Epithelial cell of proximal tubule (primary cell): ENCODE results near the gene NMT2. TPM values are rescaled to one million over a fixed set of nuclear protein-coding genes. Genes with fewer than 3 reads are reported as not detected.

Source experiments
- DNase-seq: peaks from one replicate; pipeline ENCODE4 v3.0.0-alpha.2; 2011; ENCODE audit warnings: low read depth
- H3K4me3 ChIP-seq: 2 replicates; pipeline ENCODE4 v1.5.1; 2011; ENCODE audit warnings: low read depth, mild to moderate bottlenecking, low read length
- total RNA-seq: library from RNA; depleted of rRNA; stranded (reverse); fragments of >200 nt; gene quantifications from 2 replicates; pipeline ENCODE4 v1.2.3, GENCODE V29; 2015
- TF ChIP-seq, protein P1 (sequence below): conservative IDR thresholded peaks from 2 replicates; pipeline ENCODE4 v1.5.1; 2012; ENCODE audit warnings: low read depth, mild to moderate bottlenecking, low read length

Gene NMT2
- total RNA-seq, result 28.5 and 31.0 TPM in 2 replicates

DNA sequence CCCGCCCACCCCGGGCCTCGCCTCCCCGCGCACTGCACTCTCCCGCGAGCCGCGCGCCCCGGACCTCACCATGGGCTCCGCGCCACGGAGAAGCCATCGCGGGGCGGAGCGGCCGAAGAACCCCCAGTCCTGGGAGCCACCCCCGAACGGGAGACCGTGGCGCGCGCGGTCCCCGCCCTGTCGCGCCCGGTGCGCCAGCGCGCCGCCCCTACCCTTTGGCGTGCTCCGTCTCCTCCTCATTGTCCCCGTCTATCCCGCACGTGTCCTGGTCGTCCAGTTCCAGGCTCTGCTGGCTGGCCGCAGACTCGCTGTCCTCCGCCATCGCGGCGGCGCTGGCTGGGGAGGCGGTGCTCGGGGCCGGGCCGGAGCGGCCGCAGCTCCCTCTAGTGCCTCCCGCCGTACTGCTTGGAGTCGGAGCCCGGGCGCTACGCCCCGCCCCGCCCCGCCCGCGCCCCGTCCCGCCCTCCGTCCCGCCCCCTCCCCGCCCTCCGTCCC is at the start of gene NMT2:
TSS of gene NMT2 (minus strand) at position 403 of the 495 bp plus-strand sequence. CDS start at position 322, 81 bp downstream.
- TF ChIP-seq, protein P1, sequence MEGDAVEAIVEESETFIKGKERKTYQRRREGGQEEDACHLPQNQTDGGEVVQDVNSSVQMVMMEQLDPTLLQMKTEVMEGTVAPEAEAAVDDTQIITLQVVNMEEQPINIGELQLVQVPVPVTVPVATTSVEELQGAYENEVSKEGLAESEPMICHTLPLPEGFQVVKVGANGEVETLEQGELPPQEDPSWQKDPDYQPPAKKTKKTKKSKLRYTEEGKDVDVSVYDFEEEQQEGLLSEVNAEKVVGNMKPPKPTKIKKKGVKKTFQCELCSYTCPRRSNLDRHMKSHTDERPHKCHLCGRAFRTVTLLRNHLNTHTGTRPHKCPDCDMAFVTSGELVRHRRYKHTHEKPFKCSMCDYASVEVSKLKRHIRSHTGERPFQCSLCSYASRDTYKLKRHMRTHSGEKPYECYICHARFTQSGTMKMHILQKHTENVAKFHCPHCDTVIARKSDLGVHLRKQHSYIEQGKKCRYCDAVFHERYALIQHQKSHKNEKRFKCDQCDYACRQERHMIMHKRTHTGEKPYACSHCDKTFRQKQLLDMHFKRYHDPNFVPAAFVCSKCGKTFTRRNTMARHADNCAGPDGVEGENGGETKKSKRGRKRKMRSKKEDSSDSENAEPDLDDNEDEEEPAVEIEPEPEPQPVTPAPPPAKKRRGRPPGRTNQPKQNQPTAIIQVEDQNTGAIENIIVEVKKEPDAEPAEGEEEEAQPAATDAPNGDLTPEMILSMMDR, result peak; percentile 31
- DNase-seq, result no peak
- peak within 1 kb of the TSS; percentile 81 for H3K4me3 ChIP-seq

DNA sequence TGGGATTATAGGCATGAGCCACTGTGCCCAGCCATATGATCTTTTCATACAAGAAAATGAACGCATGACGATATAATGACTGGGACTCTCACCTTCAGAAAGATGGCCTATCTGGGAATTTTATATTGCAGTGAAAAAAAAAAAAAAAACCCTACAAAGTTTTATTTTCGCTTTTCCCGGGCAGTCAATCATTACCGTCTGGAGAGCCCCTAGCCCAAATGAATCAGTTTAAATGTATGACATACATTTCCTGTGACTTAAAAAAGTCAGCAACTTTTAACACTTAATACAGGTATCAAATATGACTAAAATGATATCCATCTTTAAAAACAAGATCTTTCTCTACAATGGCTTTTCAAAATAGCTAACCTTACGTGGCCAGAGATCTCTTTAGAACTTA is 48.2 kb upstream of the NMT2 start:
- no peak for DNase-seq
- no peak overlapping the region for H3K4me3 ChIP-seq
- TF ChIP-seq, protein P1, result no peak

DNA sequence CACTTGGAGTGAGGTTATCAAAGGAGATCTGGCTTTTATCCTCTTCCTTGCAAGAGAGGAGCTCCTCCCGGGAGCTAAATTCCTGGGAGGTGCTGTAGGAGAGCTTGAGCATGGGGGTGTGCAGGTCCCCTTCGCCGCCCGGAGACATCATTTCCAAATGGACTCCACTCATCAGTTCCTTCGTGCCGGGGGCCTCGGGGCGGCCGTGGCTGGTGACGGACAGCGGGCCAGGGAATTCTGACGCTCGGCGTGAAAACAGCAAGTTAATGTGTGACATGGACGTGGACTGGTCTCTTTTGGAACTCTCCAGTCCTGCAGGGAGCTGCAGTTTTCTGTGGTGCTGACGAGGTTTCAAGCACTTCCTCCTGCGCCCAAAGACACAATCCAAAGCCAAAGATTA is 45.7 kb upstream of the NMT2 start:
- TF ChIP-seq, protein P1, result no peak
- DNase-seq, result no peak
- H3K4me3 ChIP-seq, result no peak overlapping the region

DNA sequence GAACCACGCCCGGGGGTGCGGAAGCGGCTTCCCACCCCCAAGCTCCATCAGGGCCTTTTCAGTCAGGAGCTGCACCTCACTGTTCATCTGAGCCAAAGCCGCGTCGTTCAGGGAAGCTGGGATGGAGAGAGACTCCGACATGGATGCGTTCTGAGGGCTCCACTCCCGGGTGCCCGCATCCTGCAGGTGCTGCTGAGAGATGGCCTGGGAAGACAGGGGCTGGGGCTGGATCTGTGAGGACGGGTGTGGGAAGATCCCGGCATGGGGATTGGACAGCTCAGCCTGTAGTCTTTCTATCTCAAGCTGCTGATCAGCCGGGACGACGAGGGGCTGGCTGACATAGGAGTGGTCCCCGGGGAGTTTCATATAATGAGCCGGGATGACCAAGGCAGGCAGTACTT is 45.0 kb upstream of the NMT2 start:
- TF ChIP-seq, protein P1, result no peak
- DNase-seq, result no peak
- H3K4me3 ChIP-seq, result no peak overlapping the region

DNA sequence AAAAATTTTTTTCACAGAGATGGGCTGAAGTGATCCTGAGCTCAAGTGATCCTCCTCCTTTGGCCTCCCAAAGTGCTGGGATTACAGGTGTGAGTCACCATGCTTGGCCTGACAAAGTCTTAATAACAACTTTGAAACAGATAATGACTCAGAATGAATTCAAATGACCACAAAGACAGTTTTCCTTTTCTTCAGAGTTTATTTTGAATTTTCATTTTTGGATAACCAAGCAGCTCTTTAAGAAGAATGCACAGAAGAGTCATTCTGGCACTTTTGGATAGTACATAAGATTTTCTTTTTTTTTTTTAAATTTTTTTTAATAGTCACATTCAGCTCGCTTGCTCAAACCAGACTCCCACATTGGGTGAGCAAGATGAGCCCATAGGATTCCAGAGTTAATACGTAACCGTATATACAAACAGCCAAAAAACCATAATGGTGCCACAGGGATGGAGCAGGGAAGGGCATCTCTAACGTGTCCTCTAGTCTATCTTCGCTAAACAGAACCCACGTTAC is 43.0 kb upstream of the NMT2 start:
- no peak overlapping the region for H3K4me3 ChIP-seq
- no peak for DNase-seq
- TF ChIP-seq, protein P1, result no peak

DNA sequence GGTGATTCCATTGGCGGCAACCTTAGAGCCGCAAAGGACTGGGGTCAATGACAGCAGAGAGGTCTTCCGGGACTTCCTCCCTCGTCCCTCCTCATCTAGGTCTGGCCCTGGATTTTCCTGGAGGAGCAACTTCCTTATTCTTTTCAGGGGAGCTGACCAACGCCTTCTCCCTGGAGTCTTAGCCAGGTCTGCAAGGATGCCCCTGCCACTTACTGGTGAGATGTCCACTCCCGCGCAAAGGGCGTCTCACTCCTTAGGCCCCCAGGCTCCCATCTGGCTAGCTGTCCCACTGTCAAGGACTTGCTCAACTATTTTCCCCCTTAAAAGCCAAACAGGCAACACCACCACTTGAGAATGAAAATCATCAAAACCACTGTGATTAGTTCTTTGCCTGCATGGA is 42.0 kb upstream of the NMT2 start:
- no peak overlapping the region for H3K4me3 ChIP-seq
- TF ChIP-seq, protein P1, result no peak
- DNase-seq, result no peak

DNA sequence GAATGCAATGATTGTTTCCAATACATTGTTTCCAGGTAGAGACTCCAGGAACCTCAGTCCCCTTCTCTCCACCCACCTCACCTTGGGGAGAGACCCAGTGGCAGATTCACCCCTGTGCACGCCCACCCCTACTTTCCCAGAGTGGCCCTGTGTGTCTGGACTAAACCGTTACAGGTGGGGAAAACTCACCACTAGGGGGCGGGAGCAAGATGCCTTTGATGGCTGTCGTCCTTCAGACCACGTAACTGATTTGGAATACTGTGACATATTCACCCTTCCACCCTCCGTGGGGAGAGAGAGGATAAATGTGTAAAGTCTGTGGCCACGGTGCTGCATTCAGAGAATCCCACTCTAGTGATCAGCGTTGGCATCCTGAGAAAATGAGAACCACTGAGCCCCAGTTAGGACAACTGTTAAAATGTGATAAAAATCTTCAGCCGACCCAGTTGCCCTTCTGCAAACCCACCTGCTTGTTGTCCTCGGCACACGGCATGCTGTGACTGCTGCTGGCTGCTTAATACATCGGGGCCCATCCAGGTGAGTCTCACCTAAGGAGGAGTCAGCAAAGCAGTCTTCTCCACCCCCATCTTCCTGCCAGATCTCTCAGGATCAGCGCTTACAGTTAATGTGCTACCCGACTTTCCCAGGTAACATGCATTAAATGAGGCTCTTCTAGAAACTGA is 41.5 kb upstream of the NMT2 start:
- TF ChIP-seq, protein P1, result peak; percentile 97
- H3K4me3 ChIP-seq, result no peak overlapping the region
- no peak for DNase-seq
